GM12872 (cell line): Measurements from ENCODE around the gene CCDC117.

Experiments used
- CTCF ChIP-seq: IDR thresholded peaks from 3 replicates; pipeline ENCODE4 v1.5.1; 2011; ENCODE audit warnings: low read depth, mild to moderate bottlenecking, low read length, moderate library complexity; ENCODE audit not compliant: insufficient read depth

Gene CCDC117

GRCh38 chr22:28817064-28817463, 44.6 kb downstream of the CCDC117 start:
- TF ChIP-seq CTCF: no peak

- no peak for TF ChIP-seq CTCF
These were observed 45.7 kb downstream of the CCDC117 start for GRCh38 chr22:28817919-28818859.

- TF ChIP-seq CTCF: no peak
These were observed 47.0 kb downstream of the CCDC117 start for GRCh38 chr22:28819253-28820096.

- no peak for TF ChIP-seq CTCF
These were observed 48.4 kb downstream of the CCDC117 start for GRCh38 chr22:28820885-28821284.

GRCh38 chr22:28821452-28821851, 49.0 kb downstream of the CCDC117 start:
- no peak for TF ChIP-seq CTCF

- no peak for TF ChIP-seq CTCF
These were observed 50.5 kb downstream of the CCDC117 start for GRCh38 chr22:28822930-28823551.

- no peak for TF ChIP-seq CTCF
These were observed 54.4 kb downstream of the CCDC117 start for GRCh38 chr22:28826921-28827320.
